CD4-positive, CD25-positive, alpha-beta regulatory T cell (primary cell): Measurements from ENCODE around the gene ERBB4. TPM values are rescaled to one million over a fixed set of nuclear protein-coding genes. Genes with fewer than 3 reads are reported as not detected.

Experiments
- ATAC-seq, 2 donors: fragments of 150-1000 bp; cut with Tn5 transposase; one replicate each; pipeline ENCODE4 v1.10.0; 2021; ENCODE audit warnings: low read depth in 2 of 2, moderate number of reproducible peaks in 2 of 2, moderate library complexity in 1 of 2
- DNase-seq, 3 donors: peaks; one replicate each; pipeline versions ENCODE4 v3.0.0 to v3.0.0-alpha.2; 2012 to 2022; ENCODE audit warnings: mixed read lengths in 1 of 3
- H3K27ac ChIP-seq: one replicate; pipeline ENCODE4 v1.7.0; 2013; ENCODE audit warnings: mild to moderate bottlenecking, low read length; ENCODE audit not compliant: insufficient read depth, poor library complexity, severe bottlenecking
- H3K27me3 ChIP-seq: one replicate; pipeline ENCODE4 v1.7.0; 2013; ENCODE audit warnings: low read length; ENCODE audit not compliant: control insufficient read depth, insufficient read depth
- H3K36me3 ChIP-seq: one replicate; pipeline ENCODE4 v1.7.0; 2013; ENCODE audit warnings: mild to moderate bottlenecking, low read length, moderate library complexity; ENCODE audit not compliant: control insufficient read depth, insufficient read depth
- H3K4me1 ChIP-seq: 2 replicates; pipeline ENCODE4 v1.7.0; 2013; ENCODE audit warnings: mild to moderate bottlenecking, low read length; ENCODE audit not compliant: insufficient read depth, control insufficient read depth, poor library complexity, severe bottlenecking
- H3K4me3 ChIP-seq: one replicate; pipeline ENCODE4 v1.7.0; 2013; ENCODE audit warnings: low read depth, mild to moderate bottlenecking, low read length, moderate library complexity
- H3K9me3 ChIP-seq, 2 experiments: 1 replicate in 1 of 2; 2 replicates in 1 of 2; pipeline ENCODE4 v1.7.0; 2013; ENCODE audit warnings: low read length in 2 of 2, mild to moderate bottlenecking in 1 of 2, moderate library complexity in 1 of 2; ENCODE audit not compliant: control insufficient read depth in 2 of 2
- H3K27ac Mint-ChIP-seq, 3 donors: one replicate each; pipeline ENCODE4 v1.8.0; 2020 to 2022; ENCODE audit warnings: mild to moderate bottlenecking in 3 of 3, mixed read lengths in 3 of 3, moderate library complexity in 2 of 3
- H3K27me3 Mint-ChIP-seq: one replicate; pipeline ENCODE4 v1.8.0; 2022; ENCODE audit warnings: mild to moderate bottlenecking, mixed read lengths
- H3K36me3 Mint-ChIP-seq: one replicate; pipeline ENCODE4 v1.8.0; 2020; ENCODE audit warnings: mixed read lengths
- H3K4me1 Mint-ChIP-seq, 4 donors: one replicate each; pipeline ENCODE4 v1.8.0; 2020 to 2022; ENCODE audit warnings: mixed read lengths in 4 of 4, mild to moderate bottlenecking in 1 of 4
- H3K4me3 Mint-ChIP-seq, 4 donors: one replicate each; pipeline ENCODE4 v1.8.0; 2020 to 2022; ENCODE audit warnings: mild to moderate bottlenecking in 4 of 4, mixed read lengths in 4 of 4, moderate library complexity in 3 of 4
- H3K9me3 Mint-ChIP-seq, 7 donors: one replicate each; pipeline ENCODE4 v1.8.0; 2020 to 2022; ENCODE audit warnings: mixed read lengths in 7 of 7, mild to moderate bottlenecking in 3 of 7, moderate library complexity in 2 of 7
- polyA plus RNA-seq, 4 donors: library from polyadenylated mRNA; unstranded; fragments of 300-500 nt; fragmentation: Illumina TruSeq; gene quantifications; one replicate each; pipeline ENCODE4 v1.2.3, GENCODE V29; 2021
- total RNA-seq: library from RNA; stranded (reverse); gene quantifications from one replicate; pipeline ENCODE4 v1.2.3, GENCODE V29; 2022

Gene ERBB4
- total and polyA plus RNA-seq, 5 donors from 2014 or later = not detected

DNA sequence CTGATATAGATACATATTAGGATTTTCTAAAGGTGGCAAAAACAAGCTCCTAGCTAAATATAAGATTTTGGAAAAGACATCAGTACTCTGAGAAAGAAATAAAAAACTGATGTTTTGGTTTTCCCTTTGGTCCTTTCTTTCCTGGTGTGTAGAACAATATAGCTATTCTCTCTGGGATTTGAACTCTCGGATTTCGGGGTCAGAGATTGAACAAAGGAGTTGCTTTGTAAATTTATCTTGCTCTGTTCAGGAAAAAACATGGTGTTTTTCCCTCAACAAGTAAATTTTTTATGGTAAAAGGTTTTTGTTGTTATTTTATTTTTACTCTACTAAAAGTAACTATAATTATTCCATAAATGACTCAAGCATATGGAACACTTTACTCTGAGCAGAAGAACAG lies 889.3 kb downstream of the ERBB4 start:
- ATAC-seq (no peak), DNase-seq (no peak)
- H3K27ac Mint-ChIP-seq = no peak overlapping the region
- Histone ChIP-seq H3K36me3 (no peaks in the 10 kb centered on the region), H3K9me3 (no peaks in the 10 kb centered on the region), H3K27me3 (no peaks in the 10 kb centered on the region), H3K4me1 (no peaks in the 10 kb centered on the region), H3K4me3 (no peak overlapping the region), H3K27ac (no peak overlapping the region)
- H3K4me3 Mint-ChIP-seq = no peak overlapping the region
- H3K4me1 Mint-ChIP-seq = no peaks in the 10 kb centered on the region
- H3K9me3 Mint-ChIP-seq = peaks cover 0 to 6% (median 3%) of the 10 kb centered on the region in 7 donors
- H3K36me3 Mint-ChIP-seq = no peaks in the 10 kb centered on the region
- no peaks in the 10 kb centered on the region for H3K27me3 Mint-ChIP-seq

DNA sequence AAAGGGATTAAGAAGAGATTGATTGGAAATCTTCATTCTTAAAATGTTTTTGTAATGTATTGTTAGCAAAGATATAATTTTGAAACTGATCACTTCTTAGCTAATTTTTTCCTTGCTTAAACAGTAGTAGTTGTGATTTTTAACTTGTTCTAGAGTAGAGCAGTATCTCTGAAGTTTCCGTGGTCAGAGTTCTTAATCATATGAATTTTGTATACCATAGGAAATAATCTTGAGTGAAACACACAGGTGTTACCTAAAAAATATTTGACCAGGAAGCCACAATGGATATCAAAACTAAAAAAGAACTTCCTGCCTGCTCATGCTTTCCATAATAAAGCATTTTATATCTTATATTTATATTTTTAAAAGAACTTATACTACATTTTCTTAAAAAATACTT lies 907.1 kb downstream of the ERBB4 start:
- no peak overlapping the region for H3K4me3 ChIP-seq
- H3K9me3 ChIP-seq = no peaks in the 10 kb centered on the region
- no peaks in the 10 kb centered on the region for H3K4me1 Mint-ChIP-seq
- H3K27ac Mint-ChIP-seq = no peak overlapping the region
- H3K36me3 Mint-ChIP-seq = no peaks in the 10 kb centered on the region
- DNase-seq (no peak), ATAC-seq (no peak)
- H3K27me3 ChIP-seq = no peaks in the 10 kb centered on the region
- no peak overlapping the region for H3K27ac ChIP-seq
- H3K4me1 ChIP-seq = no peaks in the 10 kb centered on the region
- no peaks in the 10 kb centered on the region for H3K36me3 ChIP-seq
- no peak overlapping the region for H3K4me3 Mint-ChIP-seq
- no peaks in the 10 kb centered on the region for H3K27me3 Mint-ChIP-seq
- H3K9me3 Mint-ChIP-seq = peaks cover 0 to 11% (median 0%) of the 10 kb centered on the region in 7 donors

DNA sequence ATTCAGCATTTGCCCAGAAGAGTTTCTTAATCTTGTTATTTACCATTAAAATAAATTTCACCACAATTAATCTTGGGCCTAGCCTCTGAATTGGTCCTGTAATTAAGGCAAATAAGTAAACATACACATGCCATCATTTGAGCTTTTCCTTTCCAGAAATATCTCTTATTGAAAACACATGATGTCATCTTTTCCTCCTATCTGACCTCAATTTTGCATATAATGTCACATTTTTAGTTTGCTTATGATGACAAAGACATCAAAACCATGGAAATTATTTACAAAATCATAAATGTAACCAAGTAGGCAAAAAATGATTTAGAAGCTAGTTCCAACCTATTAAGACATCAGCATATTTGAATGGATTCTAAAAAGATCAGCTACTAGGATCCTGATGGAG lies 915.5 kb downstream of the ERBB4 start:
- H3K27me3 Mint-ChIP-seq = no peaks in the 10 kb centered on the region
- Histone ChIP-seq H3K27me3 (no peaks in the 10 kb centered on the region), H3K4me3 (no peak overlapping the region), H3K4me1 (no peaks in the 10 kb centered on the region), H3K36me3 (no peaks in the 10 kb centered on the region), H3K9me3 (peaks cover 0 to 5% of the 10 kb centered on the region in 2 experiments), H3K27ac (no peak overlapping the region)
- H3K4me3 Mint-ChIP-seq = no peak overlapping the region
- no peaks in the 10 kb centered on the region for H3K36me3 Mint-ChIP-seq
- H3K27ac Mint-ChIP-seq = no peak overlapping the region
- DNase-seq (no peak), ATAC-seq (no peak)
- no peaks in the 10 kb centered on the region for H3K4me1 Mint-ChIP-seq
- peaks cover 0 to 8% (median 3%) of the 10 kb centered on the region in 7 donors for H3K9me3 Mint-ChIP-seq

DNA sequence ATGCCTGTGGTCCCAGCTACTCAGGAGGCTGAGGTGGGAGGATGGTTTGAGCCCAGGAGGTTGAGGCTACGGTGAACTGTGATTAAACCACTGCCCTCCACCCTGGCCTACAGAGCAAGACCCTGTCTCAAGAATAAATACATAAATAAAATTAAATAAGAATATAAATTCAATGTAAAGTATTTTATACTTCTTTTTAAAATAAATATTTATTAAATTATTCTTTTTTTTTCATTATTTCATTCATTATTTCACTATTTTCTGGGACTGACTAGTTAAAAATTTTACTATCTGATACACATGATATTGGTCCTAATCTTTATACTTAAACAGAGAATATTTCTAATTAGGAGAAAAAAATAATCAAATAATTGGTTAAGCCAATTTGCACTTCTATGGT lies 917.6 kb downstream of the ERBB4 start:
- no peak for ATAC-seq
- no peaks in the 10 kb centered on the region for H3K27me3 Mint-ChIP-seq

DNA sequence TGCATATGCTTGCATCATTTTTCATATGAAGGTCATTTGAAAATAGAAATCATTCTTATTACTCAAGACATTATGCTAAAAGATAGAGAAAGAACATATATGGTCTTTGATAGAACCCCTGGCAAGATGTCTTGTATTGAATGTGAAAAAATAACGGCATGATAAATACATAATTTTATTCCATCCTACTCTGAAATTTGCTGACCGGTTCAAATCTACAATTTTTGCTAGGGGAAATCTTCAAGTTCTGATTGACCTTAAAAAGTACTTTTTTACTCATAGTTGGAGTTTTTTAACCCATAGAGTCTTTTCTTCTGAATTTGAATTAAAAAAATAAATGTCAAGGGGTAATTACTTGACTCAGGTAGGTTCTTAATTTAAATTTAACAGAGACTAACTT lies 920.8 kb downstream of the ERBB4 start:
- H3K36me3 ChIP-seq = no peaks in the 10 kb centered on the region
- no peaks in the 10 kb centered on the region for H3K4me1 Mint-ChIP-seq
- H3K36me3 Mint-ChIP-seq = no peaks in the 10 kb centered on the region
- no peak overlapping the region for H3K4me3 ChIP-seq
- H3K9me3 Mint-ChIP-seq = peaks cover 0 to 4% (median 0%) of the 10 kb centered on the region in 7 donors
- no peak overlapping the region for H3K4me3 Mint-ChIP-seq
- ATAC-seq (no peak), DNase-seq (no peak)
- no peak overlapping the region for H3K27ac Mint-ChIP-seq
- H3K4me1 ChIP-seq = no peaks in the 10 kb centered on the region
- no peaks in the 10 kb centered on the region for H3K27me3 ChIP-seq
- H3K9me3 ChIP-seq = no peaks in the 10 kb centered on the region
- no peak overlapping the region for H3K27ac ChIP-seq
- no peaks in the 10 kb centered on the region for H3K27me3 Mint-ChIP-seq

More for the DNA sequence above, 917.6 kb downstream of the ERBB4 start:
- H3K4me1 Mint-ChIP-seq = no peaks in the 10 kb centered on the region
- peaks cover 0 to 8% (median 0%) of the 10 kb centered on the region in 7 donors for H3K9me3 Mint-ChIP-seq
- Histone ChIP-seq H3K9me3 (peaks cover 0 to 5% of the 10 kb centered on the region in 2 experiments), H3K27ac (no peak overlapping the region), H3K4me1 (no peaks in the 10 kb centered on the region), H3K27me3 (no peaks in the 10 kb centered on the region), H3K36me3 (no peaks in the 10 kb centered on the region), H3K4me3 (no peak overlapping the region)
- no peak overlapping the region for H3K4me3 Mint-ChIP-seq
- no peak overlapping the region for H3K27ac Mint-ChIP-seq
- DNase-seq = no peak
- no peaks in the 10 kb centered on the region for H3K36me3 Mint-ChIP-seq

DNA sequence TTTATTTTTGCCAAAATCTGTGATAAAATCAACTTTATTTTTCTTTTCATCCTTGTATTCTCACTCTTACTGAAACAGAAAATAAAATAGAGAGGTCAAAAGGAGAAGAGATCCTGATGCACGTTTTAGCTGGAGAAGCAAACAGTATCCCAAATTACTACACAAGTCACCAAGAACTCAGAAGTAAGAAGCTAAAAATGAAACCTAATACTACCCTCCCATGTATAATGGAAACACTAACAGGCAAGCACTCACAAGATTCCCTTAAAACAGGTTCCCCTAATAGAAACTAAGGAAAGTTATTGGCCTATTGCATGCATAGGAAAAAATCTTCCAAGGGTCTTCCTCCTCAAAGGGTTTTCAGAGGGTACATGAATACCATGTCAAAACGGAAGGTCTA lies 927.0 kb downstream of the ERBB4 start:
- Mint-ChIP-seq H3K9me3 (peaks cover 0 to 9% (median 1%) of the 10 kb centered on the region in 7 donors), H3K4me3 (peak overlapping the region; percentile 54 to 81 (median 77)), H3K4me1 (no peaks in the 10 kb centered on the region), H3K27ac (no peak overlapping the region), H3K36me3 (no peaks in the 10 kb centered on the region), H3K27me3 (no peaks in the 10 kb centered on the region)
- Histone ChIP-seq H3K27me3 (no peaks in the 10 kb centered on the region), H3K9me3 (no peaks in the 10 kb centered on the region), H3K4me1 (no peaks in the 10 kb centered on the region), H3K27ac (no peak overlapping the region), H3K36me3 (no peaks in the 10 kb centered on the region), H3K4me3 (peak overlapping the region; percentile 61)
- DNase-seq (no peak), ATAC-seq (no peak)

DNA sequence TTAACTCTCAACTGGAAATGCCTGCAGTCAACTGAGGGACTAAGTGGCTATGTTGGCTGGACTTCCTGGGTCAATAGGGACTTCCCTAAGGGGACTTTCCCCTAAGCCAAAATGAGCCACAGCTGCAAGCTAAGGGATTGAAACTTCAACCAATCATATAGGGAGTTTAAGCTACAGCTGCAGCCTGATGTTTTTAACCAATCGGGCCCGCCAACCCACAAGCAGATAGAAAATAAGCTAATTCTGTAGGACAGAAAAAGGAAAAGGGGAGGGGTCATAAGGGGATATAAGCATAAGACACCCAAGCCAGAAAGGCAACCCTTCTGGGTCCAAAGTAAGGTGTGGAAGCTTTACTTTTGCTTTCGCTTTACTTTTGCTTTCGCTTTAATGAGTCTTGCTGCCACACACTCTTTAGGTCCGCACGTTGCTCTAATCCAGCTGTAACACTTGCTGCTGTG lies 927.5 kb downstream of the ERBB4 start:
- peak overlapping the region; percentile 54 to 81 (median 77) for H3K4me3 Mint-ChIP-seq
- no peak overlapping the region for H3K27ac ChIP-seq
- H3K36me3 Mint-ChIP-seq = no peaks in the 10 kb centered on the region

DNA sequence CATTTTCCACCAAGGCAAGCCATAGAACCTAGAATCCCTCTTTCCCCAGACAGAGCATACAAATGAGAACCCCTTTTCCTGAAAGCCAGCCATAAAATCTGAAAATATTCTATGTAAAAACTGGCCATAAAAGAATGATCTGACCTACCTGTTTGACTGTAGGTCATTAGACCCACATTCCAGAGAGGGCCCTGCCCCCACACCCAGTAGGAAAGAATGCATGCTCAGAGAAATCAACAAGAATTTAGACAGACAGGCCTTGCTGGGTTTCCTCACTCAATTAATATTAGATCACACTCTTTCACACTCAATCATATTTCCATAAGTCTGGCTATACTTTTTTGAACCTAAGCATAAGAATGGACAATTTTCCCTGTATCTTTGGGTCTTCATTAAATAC lies 929.5 kb downstream of the ERBB4 start:
- ATAC-seq (no peak), DNase-seq (no peak)
- no peaks in the 10 kb centered on the region for H3K27me3 Mint-ChIP-seq
- Histone ChIP-seq H3K27ac (no peak overlapping the region), H3K4me1 (no peaks in the 10 kb centered on the region), H3K9me3 (no peaks in the 10 kb centered on the region), H3K4me3 (no peak overlapping the region), H3K27me3 (no peaks in the 10 kb centered on the region), H3K36me3 (no peaks in the 10 kb centered on the region)
- no peak overlapping the region for H3K4me3 Mint-ChIP-seq
- no peaks in the 10 kb centered on the region for H3K4me1 Mint-ChIP-seq
- no peak overlapping the region for H3K27ac Mint-ChIP-seq
- H3K36me3 Mint-ChIP-seq = no peaks in the 10 kb centered on the region
- peaks cover 0 to 9% (median 1%) of the 10 kb centered on the region in 7 donors for H3K9me3 Mint-ChIP-seq

More for the DNA sequence above, 927.5 kb downstream of the ERBB4 start:
- H3K4me1 ChIP-seq = no peaks in the 10 kb centered on the region
- H3K36me3 ChIP-seq = no peaks in the 10 kb centered on the region
- Mint-ChIP-seq H3K4me1 (no peaks in the 10 kb centered on the region), H3K9me3 (peaks cover 0 to 9% (median 1%) of the 10 kb centered on the region in 7 donors), H3K27ac (no peak overlapping the region), H3K27me3 (no peaks in the 10 kb centered on the region)
- DNase-seq (peak in 1 of 3 donors; percentile 73), ATAC-seq (peak; percentile 48 to 50)
- no peaks in the 10 kb centered on the region for H3K27me3 ChIP-seq
- peak overlapping the region; percentile 61 for H3K4me3 ChIP-seq
- no peaks in the 10 kb centered on the region for H3K9me3 ChIP-seq
